DMS153 treated with DMSO at 0.1 percent for 48 hours (cell line): ENCODE results near the gene ANKRD12.

Experiments
- DNase-seq: peaks from one replicate; lab custom pipeline; 2025; ENCODE audit not compliant: unreplicated experiment; lab: John Stamatoyannopoulos, UW

The ANKRD12 gene

GRCh38 chr18:9334973-9335696 lies 198.6 kb downstream of the ANKRD12 start:
- no peak for DNase-seq
